ENCODE data around the gene MPP2.
"Not testable (repeated sequence)": the region's sequence is repeated elsewhere in the genome, so short reads cannot be mapped to it uniquely, and the experiment has no call there.

MPP2 gene, protein sequence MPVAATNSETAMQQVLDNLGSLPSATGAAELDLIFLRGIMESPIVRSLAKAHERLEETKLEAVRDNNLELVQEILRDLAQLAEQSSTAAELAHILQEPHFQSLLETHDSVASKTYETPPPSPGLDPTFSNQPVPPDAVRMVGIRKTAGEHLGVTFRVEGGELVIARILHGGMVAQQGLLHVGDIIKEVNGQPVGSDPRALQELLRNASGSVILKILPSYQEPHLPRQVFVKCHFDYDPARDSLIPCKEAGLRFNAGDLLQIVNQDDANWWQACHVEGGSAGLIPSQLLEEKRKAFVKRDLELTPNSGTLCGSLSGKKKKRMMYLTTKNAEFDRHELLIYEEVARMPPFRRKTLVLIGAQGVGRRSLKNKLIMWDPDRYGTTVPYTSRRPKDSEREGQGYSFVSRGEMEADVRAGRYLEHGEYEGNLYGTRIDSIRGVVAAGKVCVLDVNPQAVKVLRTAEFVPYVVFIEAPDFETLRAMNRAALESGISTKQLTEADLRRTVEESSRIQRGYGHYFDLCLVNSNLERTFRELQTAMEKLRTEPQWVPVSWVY

DNA sequence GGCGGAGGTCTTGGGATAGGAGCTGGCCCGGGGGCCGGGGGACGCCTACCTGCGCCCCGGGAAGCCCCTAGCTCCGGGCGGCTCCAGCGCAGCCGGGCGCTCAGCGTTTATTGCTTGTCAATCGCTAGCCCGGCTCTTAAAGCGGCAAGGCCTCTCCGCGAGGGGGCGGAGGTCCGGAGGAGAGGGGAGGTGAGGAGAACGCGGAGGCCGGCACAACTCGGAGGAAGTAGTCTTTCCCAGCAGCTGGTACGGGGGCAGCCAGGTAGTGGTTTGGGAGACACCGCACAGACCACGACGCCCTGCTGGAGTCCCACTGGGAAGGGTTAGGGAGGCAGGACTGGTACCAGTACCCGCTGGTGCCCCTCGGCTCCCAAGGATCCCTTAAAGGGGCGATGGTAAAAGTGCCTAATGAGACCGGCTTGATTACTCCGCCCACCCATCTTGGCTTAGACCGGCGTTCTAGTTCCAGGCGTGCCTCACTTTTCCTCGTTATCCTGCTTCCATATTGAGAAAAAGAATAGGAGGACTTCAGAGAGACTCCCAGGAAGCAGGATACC, at the start of gene MPP2:
MPP2 (minus strand) TSS at position 112 of the 557 bp plus-strand sequence. CDS start 3,076 bp downstream, outside the sequence.
- peak; percentile 41 for DNase-seq (ENCODE audit: low read depth)

DNA sequence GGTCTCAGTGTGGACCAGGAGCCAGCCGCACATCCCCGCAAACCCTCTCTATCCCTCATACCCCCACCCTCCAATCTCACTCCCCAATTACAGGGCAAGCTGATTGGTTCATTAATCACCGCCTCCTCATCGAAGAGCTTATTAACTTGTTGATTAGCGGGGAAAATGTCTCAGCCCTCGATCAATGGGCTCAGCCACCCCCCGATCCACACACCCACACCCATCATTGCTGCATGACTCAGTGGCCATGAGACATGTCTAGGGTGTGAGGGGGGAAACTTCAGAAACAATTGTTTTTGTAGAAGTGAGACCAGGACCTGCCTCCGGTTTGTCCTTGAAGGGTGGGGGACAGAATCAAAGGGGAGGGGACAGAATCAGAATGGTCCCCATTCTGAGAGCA, 48.9 kb upstream of the MPP2 start:
- DNase-seq (ENCODE audit: low read depth) = no peak

DNA sequence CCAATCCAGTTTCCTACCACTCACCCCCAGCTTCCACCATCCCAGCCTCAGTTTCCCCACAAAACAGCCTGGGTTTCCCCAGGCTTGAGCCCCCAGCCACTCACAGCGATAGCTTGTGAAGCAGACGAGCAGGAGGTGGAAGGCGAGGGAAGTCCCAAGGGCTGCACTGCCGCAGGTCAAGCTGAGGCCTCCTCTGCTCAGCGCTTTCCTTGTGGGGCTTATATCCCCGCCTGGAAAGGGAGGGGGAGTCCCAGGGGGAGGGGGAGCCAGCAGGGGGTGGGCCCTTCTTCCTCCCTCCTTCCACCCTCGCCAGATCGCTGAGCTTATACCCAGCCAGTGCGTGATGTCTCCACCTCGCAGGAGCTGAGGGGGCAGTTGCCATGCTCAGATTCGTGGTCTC, 46.4 kb upstream of the MPP2 start, which contains the start of gene PYY:
PYY (minus strand) TSS at position 195 of the 400 bp plus-strand sequence. CDS start 457 bp downstream, outside the sequence.
- DNase-seq (ENCODE audit: low read depth) = no peak

DNA sequence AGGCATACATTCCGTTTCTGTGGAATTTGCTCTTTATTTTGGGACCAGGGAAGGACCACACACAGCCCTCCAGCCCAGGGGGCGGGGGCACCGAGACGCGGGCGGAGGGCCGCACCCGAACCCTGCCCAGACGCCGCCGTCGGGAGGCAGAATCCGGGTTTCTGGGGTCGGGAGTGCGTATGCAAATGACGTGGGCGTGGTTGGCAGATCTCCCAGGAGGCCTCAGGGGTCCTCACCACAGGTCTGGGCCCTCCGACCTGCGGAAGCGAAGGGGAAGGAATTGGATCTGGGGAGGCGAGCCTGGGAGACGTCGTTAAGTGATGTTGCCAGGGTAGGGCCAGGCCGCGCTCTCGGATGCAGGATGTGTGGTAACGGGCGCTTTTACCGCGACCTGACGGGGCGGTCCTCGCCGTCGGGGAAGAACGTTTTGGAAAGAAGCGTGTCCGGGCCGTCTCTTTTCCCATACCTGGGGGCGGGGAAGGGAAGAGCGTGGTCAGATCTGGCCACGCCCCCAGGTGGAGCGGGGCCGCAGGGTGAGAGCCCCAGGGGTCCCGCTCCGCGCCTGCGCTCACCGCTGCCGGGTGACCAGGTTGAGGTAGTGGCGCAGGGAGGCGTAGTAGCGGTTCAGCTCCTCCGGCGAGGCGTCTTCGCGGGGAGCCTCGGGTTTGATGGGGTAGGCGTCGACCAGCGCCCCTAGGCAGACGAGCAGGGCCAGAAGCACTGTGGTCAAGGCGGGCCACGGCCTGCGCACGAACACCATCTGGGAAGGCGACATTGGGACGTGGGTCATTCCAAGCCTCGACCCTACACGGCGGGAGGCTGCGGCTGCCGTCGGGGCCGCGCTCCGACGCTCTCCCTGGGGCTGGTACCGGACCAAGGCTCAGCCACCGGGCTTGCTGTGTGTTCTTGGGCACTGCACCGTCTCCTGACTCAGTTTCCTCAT, 45.7 kb upstream of the MPP2 start:
- no peak for DNase-seq (ENCODE audit: low read depth)

DNA sequence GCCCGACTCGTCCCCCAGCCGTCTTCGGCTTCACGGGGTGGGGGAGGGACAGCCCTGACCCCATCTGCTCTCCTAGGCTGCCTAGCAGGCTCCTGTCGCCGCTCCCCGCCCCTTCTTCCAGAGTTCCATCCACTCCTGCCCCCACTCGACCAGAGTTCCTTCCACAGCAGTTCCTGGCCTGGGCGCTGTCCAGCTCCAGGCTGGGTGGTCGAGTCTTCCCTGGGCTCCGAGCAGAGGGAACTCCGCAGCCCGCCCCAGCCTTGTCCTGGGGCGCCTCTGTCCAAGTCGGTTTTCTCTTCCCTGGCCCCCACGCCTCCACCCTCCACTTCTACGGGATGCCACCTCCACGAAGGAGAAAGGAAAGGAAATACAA, 45.0 kb upstream of the MPP2 start:
- DNase-seq (ENCODE audit: low read depth) = no peak

DNA sequence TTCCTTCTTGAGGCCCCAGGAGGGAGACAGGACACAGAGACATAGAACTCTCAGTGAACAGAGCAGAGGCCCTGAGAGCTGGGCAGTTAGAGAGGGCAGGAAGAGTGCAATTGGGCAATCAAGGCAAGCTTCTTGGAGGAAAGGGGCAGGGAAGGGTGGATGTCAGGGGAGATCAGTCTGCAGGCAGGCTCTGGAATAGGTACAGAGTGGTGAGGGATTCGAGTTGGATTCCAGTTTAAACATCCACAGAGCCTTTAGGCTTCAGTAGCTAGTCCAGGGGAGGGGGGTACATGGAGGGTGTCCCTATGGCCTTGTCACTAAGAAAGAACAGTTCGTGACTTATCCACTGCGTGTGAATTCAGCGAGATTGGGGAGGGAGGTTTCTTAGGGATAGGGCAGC, 44.4 kb upstream of the MPP2 start:
- no peak for DNase-seq (ENCODE audit: low read depth)

DNA sequence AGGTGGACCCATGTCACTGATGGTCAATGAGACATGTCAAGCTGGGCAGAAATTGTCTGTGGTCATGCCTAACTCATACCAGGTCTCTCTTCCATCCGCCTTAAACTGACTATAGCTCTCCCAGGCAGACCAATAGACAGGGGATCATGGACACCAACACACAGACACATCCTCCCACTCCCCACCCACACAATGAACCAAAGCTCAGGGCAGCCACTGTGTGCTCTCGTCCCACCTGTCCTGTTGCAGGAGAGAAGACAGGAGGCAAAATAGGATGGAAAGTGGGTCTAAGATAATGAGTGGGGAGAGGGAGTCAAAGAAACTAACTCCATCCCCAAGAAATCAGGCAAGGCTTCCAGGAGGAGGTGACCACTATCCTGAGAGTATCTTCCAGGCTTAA, 43.2 kb upstream of the MPP2 start:
- DNase-seq (ENCODE audit: low read depth) = no peak

DNA sequence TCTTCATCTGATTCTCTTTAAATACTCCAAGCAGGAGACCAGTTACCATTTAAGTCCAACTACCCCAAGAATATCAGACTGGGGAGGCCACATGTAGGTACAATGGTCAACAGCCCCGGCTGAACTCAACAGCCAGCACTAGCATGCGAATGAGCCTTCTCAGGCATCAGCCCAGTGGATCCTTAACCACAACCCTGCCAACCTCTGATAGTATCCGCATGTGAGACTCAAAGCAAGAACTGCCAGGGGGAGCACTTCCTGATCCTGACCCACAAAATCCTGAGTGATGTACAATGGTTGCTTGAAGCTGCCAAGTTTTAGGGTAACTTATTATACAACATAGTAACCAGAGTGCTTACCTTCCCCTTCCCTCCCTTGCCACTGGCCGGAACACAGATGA, 42.4 kb upstream of the MPP2 start:
- no peak for DNase-seq (ENCODE audit: low read depth)

DNA sequence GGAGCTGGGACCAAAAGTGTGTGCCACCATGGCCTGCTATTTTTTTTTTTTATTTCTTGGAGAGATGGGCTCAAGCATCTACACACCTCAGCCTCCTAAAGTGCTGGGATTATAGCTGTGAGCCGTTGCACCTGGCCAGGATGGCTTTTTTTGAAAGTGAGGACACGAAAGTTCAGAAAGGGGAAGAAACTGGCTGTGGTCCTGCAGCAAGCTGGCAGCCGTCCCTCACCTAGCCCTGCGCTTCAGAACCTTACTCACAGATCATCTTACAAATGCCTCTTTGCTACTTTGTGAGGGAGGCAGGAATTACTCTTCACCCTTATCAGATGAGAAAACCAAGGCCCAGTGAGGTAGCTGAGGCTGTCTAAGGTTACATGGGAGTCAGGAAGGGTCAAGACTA, 39.4 kb upstream of the MPP2 start:
- DNase-seq (ENCODE audit: low read depth) = no peak

DNA sequence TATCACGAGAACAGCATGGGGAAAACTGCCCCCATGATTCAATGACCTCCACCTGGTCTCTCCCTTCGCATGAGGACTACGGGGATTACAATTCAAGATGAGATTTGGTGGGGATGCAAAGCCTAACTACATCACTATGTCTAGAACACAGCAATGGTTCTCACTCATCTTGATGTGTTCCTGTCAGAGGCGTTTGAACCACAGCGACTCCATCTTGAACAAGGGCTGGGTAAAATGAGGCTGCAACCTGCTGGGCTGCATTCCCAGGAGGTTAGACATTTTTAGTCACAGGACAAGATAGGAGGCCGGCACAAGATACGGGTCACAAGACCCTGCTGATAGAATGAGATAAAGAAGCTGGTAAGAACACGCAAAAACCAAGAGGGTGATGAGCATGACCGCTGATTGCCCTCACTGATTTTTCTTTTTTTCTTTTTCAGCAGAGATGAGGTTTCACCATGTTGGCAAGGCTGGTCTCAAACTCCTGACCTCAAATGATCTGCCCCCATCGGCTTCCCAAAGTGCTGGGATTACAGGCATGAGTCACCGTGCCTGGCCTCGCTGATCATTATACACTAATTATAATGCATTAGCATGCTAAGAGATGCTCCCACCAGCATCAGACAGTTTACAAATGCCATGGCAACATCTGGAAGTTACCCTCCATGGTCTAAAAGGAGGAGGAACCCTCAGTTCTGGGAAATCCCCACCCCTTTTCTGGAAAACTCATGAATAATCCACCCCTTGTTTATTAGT, 37.9 kb upstream of the MPP2 start:
- no peak for DNase-seq (ENCODE audit: low read depth)

DNA sequence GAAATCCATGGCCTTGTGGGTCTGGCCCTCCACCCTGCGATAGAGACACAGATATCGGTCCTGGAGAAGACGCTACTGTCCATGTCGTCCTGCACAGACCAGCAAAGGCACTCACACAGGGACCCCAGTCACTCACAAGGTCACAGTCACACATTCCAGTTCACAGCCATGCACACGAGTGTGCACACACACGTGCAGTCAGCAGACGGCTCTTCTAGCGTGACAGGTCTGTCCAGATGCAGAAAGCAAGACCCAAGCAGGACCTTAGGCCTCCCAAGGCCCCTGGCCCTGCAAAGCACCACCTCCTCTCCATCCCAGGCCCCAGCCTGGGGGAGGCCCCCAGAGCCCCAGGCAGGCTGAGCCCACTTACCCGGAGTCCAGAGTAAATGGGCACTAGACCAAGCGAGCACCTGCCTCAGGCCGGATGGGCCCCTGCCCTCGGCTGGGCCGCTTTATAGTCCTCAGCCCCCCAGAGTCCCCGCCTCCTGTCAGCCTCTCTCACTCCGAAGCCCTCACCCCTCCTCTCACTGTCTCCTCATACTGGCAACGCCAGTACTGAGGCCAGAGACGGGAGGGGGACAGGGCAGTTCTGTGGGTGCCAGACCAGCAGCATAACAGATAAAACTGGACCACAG, 34.8 kb upstream of the MPP2 start, which contains the start of gene PPY:
PPY (minus strand) TSS at position 426 of the 635 bp plus-strand sequence. CDS start 822 bp downstream, outside the sequence.
- DNase-seq (ENCODE audit: low read depth) = no peak

DNA sequence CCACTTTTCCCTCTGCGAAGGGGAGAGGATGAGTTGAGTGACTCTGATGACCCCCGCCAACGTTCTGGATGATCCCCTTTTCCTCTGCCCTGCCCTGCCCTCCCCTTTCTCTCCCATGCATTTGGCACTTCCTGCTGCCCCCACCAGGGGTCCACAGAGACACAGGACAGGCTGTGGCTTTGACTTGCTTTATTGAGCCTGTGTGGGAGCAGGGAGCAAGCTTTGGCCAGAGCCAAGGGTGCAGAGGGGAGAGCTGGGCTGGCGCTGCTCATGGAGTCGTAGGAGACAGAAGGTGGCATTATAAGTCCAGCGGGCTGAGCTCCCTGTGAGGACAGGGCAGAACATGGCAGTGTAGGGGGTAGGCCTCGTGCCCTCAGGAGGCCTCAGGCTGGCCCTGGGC, 33.3 kb upstream of the MPP2 start:
- peak; percentile 21 for DNase-seq (ENCODE audit: low read depth)

DNA sequence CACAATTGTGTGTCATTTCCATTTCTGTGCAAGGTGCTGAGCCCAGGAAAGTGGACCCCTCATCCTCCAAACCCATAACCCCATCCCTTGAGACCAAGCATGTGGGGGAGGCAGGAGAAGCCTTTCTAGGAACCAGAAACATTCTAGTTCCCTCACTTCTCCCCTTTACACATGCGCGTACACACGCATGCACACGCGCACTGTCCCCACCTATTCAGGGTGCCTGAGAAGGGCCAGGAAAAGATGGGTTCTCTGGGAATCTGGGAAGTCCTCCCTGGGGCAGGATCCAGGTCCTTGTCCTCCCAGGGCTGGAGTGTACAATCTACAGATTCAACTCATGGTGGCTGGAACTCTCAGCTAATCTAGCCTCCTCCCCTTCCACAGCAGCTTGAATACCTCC, 32.5 kb upstream of the MPP2 start:
- DNase-seq (ENCODE audit: low read depth) = no peak

DNA sequence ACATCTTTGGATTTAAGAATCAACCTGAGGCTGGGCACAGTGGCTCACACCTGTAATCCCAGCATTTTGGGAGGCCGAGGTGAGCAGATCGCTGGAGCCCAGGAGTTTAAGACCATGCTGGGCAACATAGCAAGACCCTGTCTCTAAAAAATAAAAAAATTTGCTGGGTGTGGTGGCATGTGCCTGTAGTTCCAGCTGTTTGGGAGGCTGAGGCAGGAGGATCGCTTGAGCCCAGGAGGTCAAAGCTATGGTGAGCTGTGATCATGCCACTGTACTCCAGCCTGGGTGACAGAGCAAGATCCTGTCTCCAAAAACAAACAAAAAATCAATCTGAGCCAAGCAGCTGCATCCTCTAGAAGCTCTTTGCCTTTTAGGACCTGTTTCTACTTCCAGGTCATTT, 32.1 kb upstream of the MPP2 start:
- DNase-seq (ENCODE audit: low read depth) = not testable (repeated sequence)

DNA sequence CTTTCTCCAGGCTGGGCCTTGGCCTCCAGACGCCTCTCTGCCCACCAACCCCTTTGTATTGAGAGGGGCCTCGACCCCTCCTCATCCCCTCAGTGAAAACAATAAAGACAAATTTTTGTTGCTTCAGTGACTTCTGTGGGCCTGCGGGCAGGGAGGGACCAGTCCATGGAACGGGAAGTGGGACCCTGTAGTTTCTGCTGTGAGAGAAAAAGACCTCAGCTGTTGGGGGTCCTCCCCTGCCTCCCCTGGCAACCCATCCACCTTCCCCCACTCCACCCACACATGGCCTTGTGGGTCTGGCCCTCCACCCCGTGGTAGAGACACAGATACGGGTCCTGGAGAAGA, 31.5 kb upstream of the MPP2 start:
- DNase-seq (ENCODE audit: low read depth) = no peak

DNA sequence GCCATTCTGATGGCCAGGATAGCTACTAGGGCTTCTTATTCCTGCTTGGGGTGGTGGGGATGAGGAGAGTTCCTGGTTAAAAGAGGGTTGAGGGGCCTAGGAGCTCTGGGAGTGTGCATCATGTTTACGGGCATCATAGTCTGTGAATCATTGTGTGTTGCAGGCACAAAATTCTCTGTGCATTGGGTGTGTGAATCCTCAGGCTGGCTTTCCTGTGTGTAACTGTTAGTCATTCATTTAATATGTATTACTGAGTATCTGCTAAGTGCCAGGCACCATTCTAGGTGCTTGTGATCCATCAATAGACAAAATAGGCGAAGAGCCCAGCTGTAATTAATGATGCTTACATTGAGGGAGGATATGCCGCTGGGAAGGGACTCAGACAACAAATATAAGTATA, 29.1 kb upstream of the MPP2 start:
- DNase-seq (ENCODE audit: low read depth) = no peak

DNA sequence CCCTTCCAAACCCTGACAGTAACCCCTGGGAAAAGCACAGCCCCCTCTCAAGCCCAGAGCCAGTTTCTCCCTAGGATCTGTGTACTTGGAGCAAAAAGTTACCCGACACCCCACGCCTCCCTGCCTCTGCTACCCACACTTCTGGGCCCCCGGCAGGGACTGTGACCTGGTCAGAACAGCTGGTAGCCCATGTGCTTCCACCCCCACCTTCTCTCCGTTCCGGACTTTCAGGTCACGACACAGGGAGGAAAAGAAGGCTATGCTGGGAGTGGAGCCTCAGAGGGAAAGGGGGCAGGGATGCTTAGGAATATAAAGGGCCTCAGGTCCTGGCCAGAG, 28.6 kb upstream of the MPP2 start:
- no peak for DNase-seq (ENCODE audit: low read depth)

DNA sequence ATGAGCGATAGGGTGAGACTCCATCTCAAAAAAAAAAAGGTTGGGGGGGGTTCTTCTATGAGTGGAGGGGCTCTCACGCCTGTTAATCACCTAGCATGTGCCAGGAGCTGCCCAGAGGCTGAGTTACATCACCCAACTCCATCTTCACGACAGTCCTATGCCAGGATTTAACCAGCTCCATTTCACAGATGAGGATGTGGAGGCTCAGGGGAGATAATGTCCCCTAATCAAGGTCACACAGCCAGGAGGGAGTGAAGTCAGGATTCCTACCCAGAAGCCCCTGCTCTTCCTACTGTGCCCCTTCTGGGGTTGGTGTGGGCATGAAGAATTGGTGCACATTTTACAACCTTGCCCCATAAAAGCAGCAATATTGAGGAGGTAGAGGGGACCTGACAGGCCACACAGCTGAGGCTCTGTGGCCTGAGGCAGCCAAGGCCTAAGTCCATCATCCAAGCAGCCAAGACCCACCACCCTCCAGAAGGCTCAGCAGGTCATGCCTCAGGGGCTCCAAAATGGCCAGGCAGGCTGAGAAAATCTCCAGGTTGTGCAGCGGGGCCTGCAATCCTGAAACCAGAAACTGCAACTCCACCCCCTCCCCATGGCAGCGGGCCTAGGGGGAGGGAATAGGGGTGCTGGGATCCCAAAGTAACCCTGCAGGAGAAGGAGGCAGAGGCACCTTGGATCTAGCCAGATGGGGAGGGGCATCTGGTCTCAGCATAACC, 28.0 kb upstream of the MPP2 start:
- DNase-seq (ENCODE audit: low read depth) = no peak

DNA sequence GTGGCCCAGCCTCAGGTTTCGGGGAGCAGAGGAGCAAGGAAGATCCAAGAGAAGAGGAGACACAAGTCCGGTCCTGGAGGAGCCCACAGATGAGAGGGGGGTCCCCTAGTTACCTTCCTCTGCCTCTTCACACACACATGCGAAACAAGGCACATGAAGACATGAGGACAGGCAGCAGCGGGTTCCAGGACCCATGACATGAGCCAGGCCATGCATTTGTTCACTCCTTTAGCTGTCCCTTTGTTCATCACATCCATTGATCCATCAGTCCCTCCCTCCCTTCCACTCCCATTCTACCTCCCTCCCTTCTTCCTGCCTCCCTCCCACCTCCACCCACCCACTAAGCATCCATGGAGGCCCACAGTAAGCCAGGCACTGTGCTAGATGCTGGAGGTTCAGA, 25.6 kb upstream of the MPP2 start:
- DNase-seq (ENCODE audit: low read depth) = no peak

DNA sequence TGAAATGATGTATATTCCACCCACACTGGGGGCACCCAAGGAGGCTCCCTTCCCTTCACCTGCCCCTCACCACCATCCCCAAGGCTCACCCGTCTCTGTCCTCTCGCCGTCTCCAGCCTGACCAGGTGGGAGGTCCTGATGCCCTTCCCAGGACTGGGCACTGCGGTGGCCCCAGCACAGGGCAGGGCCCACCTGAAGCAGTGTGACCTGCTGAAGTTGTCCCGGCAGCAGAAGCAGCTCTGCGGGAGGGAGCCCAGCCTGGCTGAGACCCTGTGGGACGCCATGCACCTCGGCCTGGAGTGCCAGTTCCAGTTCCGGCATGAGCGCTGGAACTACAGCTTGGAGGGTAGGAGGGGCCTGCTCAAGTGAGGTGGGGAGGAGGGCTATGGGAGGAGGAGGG, 25.0 kb upstream of the MPP2 start:
- DNase-seq (ENCODE audit: low read depth) = no peak

Data from activated T-cell treated with anti-CD3 and anti-CD28 coated beads for 48 hours (primary cell).